Dermis lymphatic vessel endothelial cell (primary cell): ENCODE measurements around the gene RFC2. TPM values are rescaled to one million over a fixed set of nuclear protein-coding genes. Genes with fewer than 3 reads are reported as not detected.

Experiments used
- total RNA-seq: library from RNA; depleted of rRNA; stranded (reverse); fragments of >200 nt; gene quantifications from 2 replicates; pipeline ENCODE4 v1.2.1, GENCODE V29; 2014

Gene RFC2
- 14.2 and 16.6 TPM in 2 replicates for total RNA-seq

GRCh38 chr7:74254129-74254857 is at the start of gene RFC2:
Gene RFC2, minus strand, starts transcription at chr7:74254399. Its CDS starts 16 bp downstream, at chr7:74254383.

GRCh38 chr7:74289018-74289658 is 34.9 kb upstream of the RFC2 start, which contains the start of gene CLIP2:
Gene CLIP2, plus strand, starts transcription at chr7:74289407. Its CDS starts 28,140 bp downstream, at chr7:74317547.

Other genes starting within 250 kb of the RFC2 start
- gene ELN, start 226.2 kb downstream of the RFC2 start, total RNA-seq: 9.0 and 12.4 TPM in 2 replicates
- 9.5 and 9.8 TPM in 2 replicates for gene LIMK1, start 170.6 kb downstream of the RFC2 start, total RNA-seq
- 300 and 465 TPM in 2 replicates for gene EIF4H, start 80.0 kb downstream of the RFC2 start, total RNA-seq
- 0.52 and 0.98 TPM in 2 replicates for gene LAT2, start 44.4 kb downstream of the RFC2 start, total RNA-seq
- gene CLIP2, start 35.0 kb upstream of the RFC2 start, total RNA-seq: 24.2 and 27.1 TPM in 2 replicates
- 4.1 and 4.3 TPM in 2 replicates for gene GTF2IRD1, start 199.5 kb upstream of the RFC2 start, total RNA-seq